HuH-7.5 (cell line): ENCODE data around the gene KCNK7.

Source experiments
- DNase-seq: peaks from one replicate; pipeline ENCODE4 v3.0.0; 2011; ENCODE audit warnings: low spot score

Gene KCNK7

GRCh38 chr11:65586676-65587075 lies 8.9 kb downstream of the KCNK7 start:
- no peak for DNase-seq

GRCh38 chr11:65586247-65586630 lies 9.4 kb downstream of the KCNK7 start:
- DNase-seq: no peak

DNA sequence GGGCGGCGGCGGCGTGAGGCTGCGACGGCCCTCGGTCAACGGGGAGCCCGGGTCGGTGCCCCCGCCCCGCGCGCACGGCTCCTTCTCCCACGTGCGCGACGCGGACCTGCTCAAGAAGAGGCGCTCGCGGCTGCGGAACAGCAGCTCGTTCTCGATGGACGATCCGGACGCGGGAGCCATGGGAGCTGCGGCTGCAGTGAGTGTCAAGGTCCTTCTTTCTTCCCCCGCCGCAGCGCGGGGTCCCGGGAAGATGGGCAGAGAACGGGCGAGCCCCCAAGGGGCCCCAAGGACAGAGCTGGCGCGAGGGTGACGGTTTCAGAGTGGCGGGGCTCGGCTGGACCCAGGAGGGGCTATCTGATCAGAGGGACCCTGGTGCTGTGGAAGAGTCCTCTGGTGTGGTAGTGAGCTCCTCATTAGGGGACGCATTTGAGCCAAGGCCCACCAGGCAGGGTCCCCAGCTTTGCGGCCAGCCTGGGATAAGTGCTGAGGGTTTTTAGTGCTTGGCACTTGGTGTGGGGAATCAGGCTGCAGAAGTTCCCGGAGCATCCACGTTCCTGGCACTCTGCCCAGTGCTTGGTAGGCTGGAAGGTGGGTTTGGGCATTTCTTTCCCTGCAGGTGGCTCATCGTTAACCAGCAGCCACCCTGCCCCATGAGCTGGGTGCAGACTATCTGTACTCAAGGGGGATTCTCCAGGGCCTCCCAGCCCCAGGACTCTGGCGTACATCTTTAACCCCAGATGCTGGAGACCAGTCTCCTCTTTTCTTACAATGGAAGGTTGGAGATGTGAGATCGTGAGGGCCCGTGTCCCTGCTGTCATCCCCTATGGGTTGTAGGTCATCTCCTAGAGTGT lies 10.0 kb downstream of the KCNK7 start:
- DNase-seq: no peak

DNA sequence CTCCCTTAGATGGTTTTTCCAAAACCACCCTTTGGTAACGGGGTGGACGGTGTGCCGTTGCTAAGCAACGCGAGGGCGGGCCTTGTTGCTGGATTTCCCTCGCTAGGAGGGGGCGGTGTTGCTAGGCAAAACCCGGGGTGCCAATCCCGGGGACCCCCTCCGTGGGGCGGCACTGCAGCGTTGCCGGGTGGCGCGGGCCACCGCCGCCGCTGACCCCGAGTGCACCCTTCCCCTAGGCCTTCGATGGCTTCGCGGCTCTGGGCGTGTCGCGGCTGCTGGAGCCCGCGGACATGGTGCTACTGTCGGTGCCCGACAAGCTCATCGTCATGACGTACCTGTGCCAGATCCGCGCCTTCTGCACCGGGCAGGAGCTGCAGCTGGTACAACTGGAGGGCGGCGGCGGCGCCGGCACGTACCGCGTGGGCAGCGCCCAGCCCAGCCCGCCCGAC lies 10.9 kb downstream of the KCNK7 start:
- DNase-seq: no peak

DNA sequence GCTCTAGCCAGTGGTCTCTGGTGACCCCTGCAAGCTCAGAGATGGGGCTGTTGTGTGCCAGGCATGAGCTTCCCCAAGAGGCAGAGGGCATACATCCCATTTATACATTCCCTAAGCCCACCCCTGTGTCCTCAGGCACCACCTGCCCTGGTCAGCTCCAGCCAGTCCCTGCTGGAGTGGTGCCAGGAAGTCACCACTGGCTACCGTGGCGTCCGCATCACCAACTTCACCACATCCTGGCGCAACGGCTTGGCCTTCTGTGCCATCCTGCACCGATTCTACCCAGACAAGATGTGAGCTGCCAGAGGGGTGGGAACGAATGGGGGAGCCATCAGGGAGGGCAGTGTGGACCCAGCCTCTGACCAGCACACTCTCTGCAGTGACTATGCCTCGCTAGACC lies 11.5 kb downstream of the KCNK7 start:
- DNase-seq: no peak

GRCh38 chr11:65583589-65583988 lies 12.0 kb downstream of the KCNK7 start:
- no peak for DNase-seq

DNA sequence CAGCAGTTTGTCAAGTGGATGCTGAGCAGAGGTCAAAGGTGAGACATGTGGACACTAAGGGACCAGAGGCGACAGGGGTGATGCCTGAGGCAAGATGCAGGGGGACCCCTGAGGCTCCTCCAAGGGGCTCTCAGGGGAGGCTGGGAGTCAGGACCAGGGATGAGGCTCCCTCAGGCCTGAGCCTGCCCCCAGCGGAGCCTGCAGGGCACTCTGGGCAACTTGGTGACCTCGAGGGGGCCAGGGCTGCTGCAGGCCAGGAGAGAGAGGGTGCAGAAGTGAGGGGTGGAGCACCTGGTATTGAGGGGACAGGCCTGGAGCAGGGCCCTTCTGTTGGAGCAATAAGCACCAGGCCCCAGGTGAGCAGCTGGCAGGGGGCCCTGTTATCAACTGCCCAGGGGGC lies 13.7 kb downstream of the KCNK7 start:
- no peak for DNase-seq

- no peak for DNase-seq
Measured at GRCh38 chr11:65580756-65581155, 14.8 kb downstream of the KCNK7 start.

DNA sequence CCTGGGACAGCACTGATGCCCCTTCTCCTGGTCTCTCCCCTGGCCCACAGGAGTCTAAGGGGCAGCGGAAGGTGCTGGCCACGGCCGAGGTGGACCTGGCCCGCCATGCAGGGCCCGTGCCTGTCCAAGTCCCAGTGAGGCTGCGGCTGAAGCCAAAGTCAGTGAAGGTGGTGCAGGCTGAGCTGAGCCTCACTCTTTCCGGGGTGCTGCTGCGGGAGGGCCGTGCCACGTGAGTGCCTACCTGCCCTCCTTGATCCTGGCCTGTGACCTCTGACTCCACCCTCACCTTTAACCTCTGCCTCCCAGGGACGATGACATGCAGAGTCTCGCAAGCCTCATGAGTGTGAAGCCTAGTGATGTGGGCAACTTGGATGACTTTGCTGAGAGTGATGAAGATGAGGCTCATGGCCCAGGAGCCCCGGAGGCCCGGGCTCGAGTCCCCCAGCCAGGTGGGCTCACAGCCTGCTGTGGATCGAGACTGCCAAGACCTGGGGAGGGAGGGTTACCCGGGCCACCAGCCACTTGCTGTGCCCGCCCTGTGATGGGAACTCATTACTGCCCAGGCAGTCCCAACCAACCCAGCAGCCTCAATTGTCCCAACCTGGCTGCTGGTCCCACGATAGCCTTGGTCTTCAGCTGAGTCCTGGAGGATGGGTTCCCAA lies 15.4 kb downstream of the KCNK7 start:
- DNase-seq: no peak

DNA sequence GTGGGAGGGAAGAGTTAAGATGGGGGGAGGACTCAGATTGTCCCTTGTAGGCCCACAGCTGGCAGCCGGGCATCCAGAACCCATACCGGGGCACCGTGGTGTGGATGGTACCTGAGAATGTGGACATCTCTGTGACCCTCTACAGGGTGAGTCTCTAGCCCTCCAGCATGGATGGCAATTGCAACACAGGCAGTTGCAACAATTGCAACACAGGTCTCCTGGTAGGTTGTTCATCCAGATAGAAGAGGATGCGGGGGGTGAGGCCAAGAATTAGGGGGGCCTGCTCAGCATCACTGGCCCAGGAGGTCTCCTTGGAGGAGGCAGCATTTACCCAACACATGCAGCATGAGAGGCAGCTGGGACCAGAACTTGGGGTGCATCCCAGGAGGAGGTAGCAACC lies 16.3 kb downstream of the KCNK7 start:
- DNase-seq: no peak

DNA sequence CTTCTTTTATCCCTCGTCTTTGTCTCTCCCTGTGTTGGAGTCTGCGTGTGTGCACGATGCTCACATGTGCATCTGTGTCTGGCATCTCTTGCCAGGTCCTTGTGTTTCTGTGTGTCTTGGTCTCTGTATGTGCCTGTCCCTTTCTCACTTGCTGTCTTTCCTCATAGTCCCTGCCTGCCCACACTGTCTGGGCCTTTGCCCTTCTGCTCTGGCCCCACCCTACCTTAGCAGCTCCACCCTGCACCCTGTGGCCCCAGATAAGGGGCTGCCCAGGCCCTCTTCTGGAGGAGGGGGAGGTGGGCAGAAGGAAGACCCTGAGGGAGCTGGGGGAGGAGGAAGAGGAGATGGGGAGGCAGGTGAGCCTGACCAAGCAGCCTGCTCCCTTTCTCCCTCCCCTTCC lies 16.9 kb downstream of the KCNK7 start:
- DNase-seq: no peak

DNA sequence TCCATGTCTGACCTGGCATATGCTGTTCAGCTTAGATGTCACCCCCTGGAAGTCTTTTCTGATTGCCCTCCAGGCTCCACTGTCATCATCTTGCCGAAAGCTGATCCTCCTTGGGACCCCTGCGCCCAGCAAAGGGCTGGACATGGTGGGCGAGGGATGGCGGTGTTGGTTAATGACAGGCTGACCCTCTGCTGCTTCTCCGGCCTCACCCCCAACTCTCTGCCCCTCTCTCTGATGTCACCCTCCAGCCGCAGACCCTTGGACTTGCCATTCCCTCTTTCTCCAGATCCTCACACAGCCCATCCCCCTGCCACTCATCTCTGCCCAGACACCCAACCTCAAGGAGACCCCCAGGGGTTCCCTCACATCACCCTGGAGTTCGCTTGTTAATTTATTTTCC lies 17.5 kb downstream of the KCNK7 start:
- DNase-seq: no peak

- no peak for DNase-seq
Measured at GRCh38 chr11:65577756-65578109, 17.9 kb downstream of the KCNK7 start.

DNA sequence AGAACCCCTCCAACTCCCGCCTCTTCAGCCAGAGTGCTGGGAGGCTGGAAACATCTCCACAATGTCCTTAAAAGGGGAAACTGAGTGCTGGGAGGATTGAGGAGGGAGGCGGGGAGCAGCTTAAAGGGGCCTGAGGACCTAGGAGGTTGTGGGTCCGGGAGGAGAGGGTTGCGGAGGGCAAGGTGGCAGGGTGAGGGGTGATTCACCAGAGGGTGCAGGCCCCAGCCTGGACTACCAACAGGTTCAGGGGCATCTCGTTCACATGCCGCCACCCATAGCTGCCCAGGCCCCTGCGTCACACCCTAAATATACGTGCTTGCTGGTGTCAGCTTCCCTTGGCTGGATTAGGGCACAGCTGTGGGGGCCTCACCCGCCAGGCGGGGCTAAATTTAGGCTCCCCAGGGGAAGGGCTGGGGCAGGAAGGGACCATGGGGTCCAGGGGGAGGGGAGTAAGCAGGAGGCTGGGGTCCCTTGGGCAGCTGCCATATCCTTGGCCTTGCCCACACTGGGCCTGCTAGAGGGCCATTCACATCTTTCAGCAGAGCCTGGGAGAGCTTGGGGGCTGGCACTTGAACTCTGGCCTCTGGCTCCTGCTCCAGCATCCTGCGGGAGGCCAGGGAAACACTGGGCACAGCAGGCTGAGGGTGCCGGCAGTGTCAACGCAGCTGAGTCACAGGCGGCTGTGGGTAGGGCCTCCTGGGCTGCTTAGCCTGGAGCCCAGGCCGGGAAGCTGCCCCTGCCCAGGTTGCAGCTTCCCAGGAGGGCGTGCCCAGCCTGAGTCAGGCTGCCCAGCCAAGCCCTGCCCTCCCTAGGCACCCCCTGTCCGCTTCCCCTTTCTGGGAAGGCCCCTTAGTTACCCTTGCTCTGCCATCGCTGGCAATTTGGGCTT lies 18.5 kb downstream of the KCNK7 start:
- DNase-seq: no peak

DNA sequence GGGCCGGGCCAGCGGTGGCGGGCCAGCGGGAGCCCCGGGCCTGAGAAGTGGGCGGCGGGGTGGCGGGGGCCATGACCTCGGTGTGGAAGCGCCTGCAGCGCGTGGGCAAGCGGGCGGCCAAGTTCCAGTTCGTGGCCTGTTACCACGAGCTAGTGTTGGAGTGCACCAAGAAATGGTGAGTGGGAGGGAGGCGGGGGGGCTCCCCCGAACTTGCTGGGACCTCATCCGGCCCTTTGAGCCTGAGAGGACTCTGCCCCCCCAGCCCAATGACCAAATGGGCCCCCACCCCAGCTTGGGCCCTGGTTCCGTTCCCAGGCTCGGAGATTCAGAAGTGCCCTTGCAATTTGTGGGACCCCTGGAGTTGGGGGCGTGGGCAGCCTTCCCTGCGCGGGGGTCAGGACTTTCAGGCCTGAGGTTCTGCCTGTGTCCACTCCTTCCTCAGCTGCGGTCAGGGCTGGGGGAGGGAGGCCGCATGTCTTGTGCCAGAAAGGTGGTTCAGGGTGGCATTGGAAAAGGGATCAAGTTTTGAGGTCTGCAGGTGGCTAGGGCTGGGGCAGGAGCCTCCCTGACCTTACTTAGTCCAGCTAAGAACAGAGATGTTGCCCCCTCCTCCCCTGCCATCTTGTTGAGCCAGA lies 19.3 kb downstream of the KCNK7 start:
- DNase-seq: no peak

GRCh38 chr11:65575568-65576231 lies 19.9 kb downstream of the KCNK7 start, which contains the start of gene EHBP1L1:
Gene EHBP1L1, plus strand, starts transcription at chr11:65576053. Its CDS starts 250 bp downstream, at chr11:65576303.
- peak; percentile 87 for DNase-seq

GRCh38 chr11:65574811-65575567 lies 20.6 kb downstream of the KCNK7 start:
- DNase-seq: peak; percentile 69

DNA sequence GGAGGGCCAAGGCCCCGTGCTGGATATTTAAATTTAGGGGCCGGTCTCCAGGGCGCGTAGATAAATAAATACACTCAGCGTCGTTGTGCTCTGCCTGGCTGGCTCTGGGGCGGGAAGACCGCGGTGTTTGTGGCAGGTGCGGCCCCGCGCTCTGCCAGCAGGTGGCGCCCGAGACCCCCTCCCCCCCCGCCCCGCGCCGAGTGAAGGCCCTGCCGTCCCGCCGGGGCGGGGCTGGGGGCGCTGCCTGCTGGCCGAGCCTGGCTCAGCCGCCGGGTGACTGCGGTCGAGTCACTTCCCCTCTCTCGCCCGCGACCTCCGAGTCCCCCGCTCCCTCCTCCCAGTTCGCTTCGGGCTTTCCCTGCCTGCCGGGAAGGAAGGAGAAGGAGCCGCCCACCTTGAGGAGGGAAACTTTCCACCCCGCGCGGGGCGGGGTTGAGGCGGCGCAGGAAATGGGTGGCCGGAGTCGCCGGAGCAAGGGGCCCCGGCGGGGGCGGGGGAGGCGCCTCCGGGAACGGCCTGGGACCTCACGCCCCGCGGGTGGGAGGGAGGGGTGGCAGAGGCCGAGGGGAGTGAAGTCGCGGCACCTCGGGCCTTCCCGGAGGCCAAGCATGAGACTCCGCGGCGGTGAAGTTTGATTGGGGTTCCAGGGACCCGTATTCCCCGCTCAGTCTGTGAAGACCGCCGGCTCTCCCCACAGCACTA lies 21.3 kb downstream of the KCNK7 start:
- peak; percentile 99 for DNase-seq

- no peak for DNase-seq
Measured at GRCh38 chr11:65573391-65574079, 22.1 kb downstream of the KCNK7 start.
